Caki2 (cell line): ENCODE data around the gene IFNA16. TPM values are rescaled to one million over a fixed set of nuclear protein-coding genes. Genes with fewer than 3 reads are reported as not detected.
A peak's percentile ranks its signal among the peaks of the same experiment; 100 is the strongest.
"Not testable (repeated sequence)": the region's sequence is repeated elsewhere in the genome, so short reads cannot be mapped to it uniquely, and the experiment has no call there.

Experiments used
- DNase-seq: peaks from one replicate; pipeline ENCODE4 v3.0.0-alpha.2; 2015; ENCODE audit warnings: low read depth
- in situ Hi-C: cut with HindIII; loops from 2 replicates; pipeline ENCODE4 v1.10.0; 2016; ENCODE audit warnings: low sequenced_read_pairs, low pct_unique_long_range_greater_than_20kb, mixed read lengths
- total RNA-seq: library from RNA; depleted of rRNA; stranded (reverse); fragments of >200 nt; shearing (Covaris generic); gene quantifications from 2 replicates; pipeline ENCODE4 v1.2.3, GENCODE V29; 2014; ENCODE audit warnings: low replicate concordance; rRNA removed

Gene IFNA16
- not detected in 2 replicates for total RNA-seq

- in situ Hi-C loops, DNase-seq: not testable (repeated sequence)
Observed at GRCh38 chr9:21217211-21217610, at the start of gene IFNA16. Gene IFNA16 (minus strand): TSS chr9:21217311. CDS start chr9:21217305, 6 bp downstream.

- no peak for DNase-seq
Observed at GRCh38 chr9:21265421-21266189, 48.5 kb upstream of the IFNA16 start.

GRCh38 chr9:21255538-21256212 is 38.6 kb upstream of the IFNA16 start:
- in situ Hi-C loops, result no loop called here
- DNase-seq, result no peak

More at GRCh38 chr9:21265421-21266189, 48.5 kb upstream of the IFNA16 start:
- in situ Hi-C loops, result no loop called here

GRCh38 chr9:21252721-21253547 is 35.8 kb upstream of the IFNA16 start:
- in situ Hi-C loops, result no loop called here
- peak; percentile 19 for DNase-seq

- in situ Hi-C loops, result no loop called here
- DNase-seq, result no peak
Observed at GRCh38 chr9:21251638-21252037, 34.5 kb upstream of the IFNA16 start.

- DNase-seq, result no peak
- in situ Hi-C loops, result no loop called here
Observed at GRCh38 chr9:21251190-21251589, 34.1 kb upstream of the IFNA16 start.

GRCh38 chr9:21244836-21245235 is 27.7 kb upstream of the IFNA16 start:
- no peak for DNase-seq
- in situ Hi-C loops, result no loop called here

GRCh38 chr9:21239911-21240310 is 22.8 kb upstream of the IFNA16 start, which contains the start of gene IFNA14:
Gene IFNA14 (minus strand): TSS chr9:21240005. CDS start chr9:21239935, 70 bp downstream.
- in situ Hi-C loops, result no loop called here
- no peak for DNase-seq

GRCh38 chr9:21236360-21236714 is 19.2 kb upstream of the IFNA16 start:
- in situ Hi-C loops, result not testable (repeated sequence)

GRCh38 chr9:21235468-21236359 is 18.6 kb upstream of the IFNA16 start:
- DNase-seq, result peak; percentile 19
- in situ Hi-C loops, result not testable (repeated sequence)

More at GRCh38 chr9:21236360-21236714, 19.2 kb upstream of the IFNA16 start:
- DNase-seq, result not testable (repeated sequence)

- DNase-seq, result no peak
- in situ Hi-C loops, result no loop called here
Observed at GRCh38 chr9:21234153-21234687, 17.1 kb upstream of the IFNA16 start.

- in situ Hi-C loops, result no loop called here
- DNase-seq, result no peak
Observed at GRCh38 chr9:21233258-21233657, 16.1 kb upstream of the IFNA16 start.

GRCh38 chr9:21228122-21228521 is 11.0 kb upstream of the IFNA16 start, which contains the start of gene IFNA17:
Gene IFNA17 (minus strand): TSS chr9:21228222. CDS start chr9:21228173, 49 bp downstream.
- no peak for DNase-seq
- in situ Hi-C loops, result no loop called here

GRCh38 chr9:21213411-21214326 is 3.4 kb downstream of the IFNA16 start:
- peak; percentile 4 for DNase-seq
- in situ Hi-C loops, result not testable (repeated sequence)

GRCh38 chr9:21212160-21212559 is 5.0 kb downstream of the IFNA16 start:
- DNase-seq, in situ Hi-C loops: not testable (repeated sequence)

GRCh38 chr9:21210782-21211181 is 6.3 kb downstream of the IFNA16 start:
- in situ Hi-C loops, DNase-seq: not testable (repeated sequence)
